SK-N-SH (cell line): ENCODE measurements around the gene EGFLAM. TPM values are rescaled to one million over a fixed set of nuclear protein-coding genes. Genes with fewer than 3 reads are reported as not detected.

Experiments
- CTCF ChIA-PET: fragments of 300-600, 350-600 bp; formaldehyde crosslinking; extraction: SDS; loops from one replicate; lab custom pipeline; 2021; lab: Yijun Ruan, JAX
- POLR2A ChIA-PET: fragments of 350-600 bp; sonication (Branson Sonifier 250); formaldehyde crosslinking; extraction: SDS; loops from one replicate; lab custom pipeline; 2020; ENCODE audit warnings: antibody characterized with exemption, inconsistent platforms; lab: Yijun Ruan, JAX
- DNase-seq: peaks from one replicate; pipeline ENCODE4 v3.0.0; 2012
- H2AFZ ChIP-seq: fragments of 200-600 bp; sonication (generic); 2 replicates; pipeline ENCODE4 v1.8.1; 2016; ENCODE audit warnings: antibody characterized with exemption, mild to moderate bottlenecking, low read depth
- H3F3A ChIP-seq: fragments of 200-600 bp; sonication (generic); replicated peaks from 2 replicates; pipeline ENCODE3; 2016; ENCODE audit warnings: antibody characterized with exemption, mild to moderate bottlenecking; ENCODE audit not compliant: insufficient read depth
- H3K27ac ChIP-seq, 2 experiments: fragments of 200-500 bp in 1 of 2; fragments of 200-600 bp in 1 of 2; sonication (Bioruptor generic) in 1 of 2; sonication (generic), shearing (Covaris generic) in 1 of 2; 2 replicates each; pipeline versions ENCODE4 v1.5.1 to v1.6.1; 2014 to 2016; ENCODE audit warnings: low read depth in 2 of 2, inconsistent platforms in 1 of 2, low read length in 1 of 2, mild to moderate bottlenecking in 1 of 2, mixed read lengths in 1 of 2
- H3K27me3 ChIP-seq: fragments of 200-600 bp; sonication (generic), shearing (Covaris generic); 2 replicates; pipeline ENCODE4 v1.6.1; 2016; ENCODE audit warnings: mixed run types; ENCODE audit not compliant: insufficient read depth
- H3K36me3 ChIP-seq, 2 experiments: fragments of 200-500 bp in 1 of 2; fragments of 200-600 bp in 1 of 2; sonication (Bioruptor generic) in 1 of 2; sonication (generic) in 1 of 2; replicated peaks in 1 of 2; 2 replicates each; pipeline versions ENCODE3 to v1.5.1; 2014 to 2016; ENCODE audit warnings: low read length in 1 of 2, mild to moderate bottlenecking in 1 of 2; ENCODE audit not compliant: insufficient read depth in 2 of 2, control insufficient read depth in 1 of 2
- H3K4me1 ChIP-seq, 2 experiments: fragments of 200-500 bp in 1 of 2; fragments of 200-600 bp in 1 of 2; sonication (Bioruptor generic) in 1 of 2; sonication (generic), shearing (Covaris generic) in 1 of 2; 2 replicates each; pipeline versions ENCODE4 v1.5.1 to v1.6.1; 2014 to 2016; ENCODE audit warnings: low read depth in 1 of 2, low read length in 1 of 2, mixed run types in 1 of 2; ENCODE audit not compliant: insufficient read depth in 2 of 2, control insufficient read depth in 1 of 2
- H3K4me2 ChIP-seq: fragments of 200-600 bp; sonication (generic), shearing (Covaris generic); 2 replicates; pipeline ENCODE4 v1.6.1; 2017; ENCODE audit warnings: mixed run types
- H3K4me3 ChIP-seq, 2 experiments: fragments of 200-500 bp in 1 of 2; fragments of 200-600 bp in 1 of 2; sonication (Bioruptor generic) in 1 of 2; sonication (generic), shearing (Covaris generic) in 1 of 2; 2 replicates each; pipeline versions ENCODE4 v1.5.1 to v1.8.1; 2014 to 2016; ENCODE audit warnings: low read depth in 2 of 2, inconsistent platforms in 1 of 2, low read length in 1 of 2, mild to moderate bottlenecking in 1 of 2, mixed read lengths in 1 of 2, moderate library complexity in 1 of 2
- H3K79me2 ChIP-seq: fragments of 200-600 bp; sonication (generic); 2 replicates; pipeline ENCODE4 v1.8.1; 2017; ENCODE audit warnings: mild to moderate bottlenecking; ENCODE audit not compliant: insufficient read depth
- H3K9ac ChIP-seq: fragments of 200-600 bp; sonication (generic); 2 replicates; pipeline ENCODE4 v1.6.1; 2017; ENCODE audit warnings: mixed run types
- H3K9me2 ChIP-seq: fragments of 200-600 bp; sonication (generic); 2 replicates; pipeline ENCODE4 v1.6.1; 2017; ENCODE audit warnings: mixed run types
- H3K9me3 ChIP-seq: fragments of 200-600 bp; sonication (generic); 2 replicates; pipeline ENCODE4 v1.6.1; 2017; ENCODE audit warnings: mixed run types, mild to moderate bottlenecking, moderate library complexity
- H4K20me1 ChIP-seq: fragments of 200-600 bp; sonication (generic); 2 replicates; pipeline ENCODE4 v1.6.1; 2017; ENCODE audit warnings: mild to moderate bottlenecking, mixed run types; ENCODE audit not compliant: insufficient read depth
- ELF1 ChIP-seq: IDR thresholded peaks from 2 replicates; pipeline ENCODE4 v1.4.0; 2012
- JUND ChIP-seq: IDR thresholded peaks from 2 replicates; pipeline ENCODE4 v1.4.0; 2012
- NFIC ChIP-seq: IDR thresholded peaks from 2 replicates; pipeline ENCODE4 v1.4.0; 2012; ENCODE audit warnings: borderline replicate concordance
- NRF1 ChIP-seq: IDR thresholded peaks from 2 replicates; pipeline ENCODE4 v1.6.1; 2012; ENCODE audit warnings: low read depth, mild to moderate bottlenecking, low read length
- RCOR1 ChIP-seq: fragments of 150-350 bp; IDR thresholded peaks from 2 replicates; pipeline ENCODE4 v1.6.1; 2017; ENCODE audit warnings: antibody characterized with exemption, low read length
- REST ChIP-seq: IDR thresholded peaks from 2 replicates; pipeline ENCODE4 v1.6.1; 2012; ENCODE audit warnings: mild to moderate bottlenecking, low read depth, low read length, moderate library complexity
- RXRA ChIP-seq: IDR thresholded peaks from 2 replicates; pipeline ENCODE4 v1.4.0; 2012; ENCODE audit warnings: low read depth, mild to moderate bottlenecking, borderline replicate concordance
- TAF1 ChIP-seq: IDR thresholded peaks from 2 replicates; pipeline ENCODE4 v1.6.1; 2012; ENCODE audit warnings: low read depth, mild to moderate bottlenecking, low read length, moderate library complexity, borderline replicate concordance
- WGBS: methylation state at CpG from one replicate; pipeline ENCODE4 v1.1.6; 2017; ENCODE audit warnings: low lambda C conversion rate; 5-methylcytosine and 5-hydroxymethylcytosine counted together
- polyA plus RNA-seq, 3 experiments: library from polyadenylated mRNA; depleted of rRNA; stranded (reverse); fragments of >200 nt; gene quantifications; 2 replicates each; pipeline ENCODE4 v1.2.3, GENCODE V29; 2012

EGFLAM gene
- polyA plus RNA-seq, 1 of the 3 experiments (the other 2 are of a cell fraction) = 0.05 TPM

DNA sequence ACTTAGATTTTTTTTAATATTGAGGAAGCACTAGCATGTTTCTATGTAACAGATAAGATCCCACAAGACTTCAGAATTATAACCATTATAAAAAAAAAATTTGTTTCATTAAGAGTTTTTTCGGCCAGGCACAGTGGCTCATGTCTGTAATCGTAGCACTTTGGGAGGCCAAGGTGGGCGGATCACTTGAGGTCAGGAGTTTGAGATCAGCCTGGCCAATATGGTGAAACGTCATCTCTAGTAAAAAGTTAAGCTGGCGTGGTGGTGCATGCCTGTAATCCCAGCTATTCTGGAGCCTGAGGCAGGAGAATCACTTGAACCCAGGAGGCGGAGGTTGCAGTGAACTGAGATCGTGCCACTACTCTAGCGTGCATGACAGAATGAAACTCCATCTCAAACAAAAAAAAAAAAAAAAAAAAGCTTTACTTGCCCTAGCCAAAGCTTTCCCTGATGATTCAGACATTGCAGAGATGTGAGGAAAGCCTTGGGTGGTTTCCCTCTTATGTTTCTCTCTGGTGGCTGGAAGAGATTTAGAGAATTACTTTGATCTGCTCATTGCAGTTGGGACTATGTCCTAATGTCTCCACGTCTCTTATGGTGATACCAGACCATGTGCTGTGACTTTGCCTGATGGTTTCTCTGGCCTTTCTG lies 65.4 kb downstream of the EGFLAM start:
- no peak overlapping the region for H2AFZ ChIP-seq
- POLR2A ChIA-PET = no interaction called here
- no peak overlapping the region for H3K4me2 ChIP-seq
- no peak overlapping the region for H3K27ac ChIP-seq
- DNase-seq = no peak
- no peaks in the 10 kb centered on the region for H3K79me2 ChIP-seq
- H3F3A ChIP-seq = no peaks in the 10 kb centered on the region
- no peaks in the 10 kb centered on the region for H3K9me2 ChIP-seq
- no peaks in the 10 kb centered on the region for H3K9me3 ChIP-seq
- no peaks in the 10 kb centered on the region for H3K27me3 ChIP-seq
- 41% methylated on average over 9 of the region's 9 CpGs for WGBS
- no peak overlapping the region for H3K4me3 ChIP-seq
- H4K20me1 ChIP-seq = no peaks in the 10 kb centered on the region
- no peak overlapping the region for H3K9ac ChIP-seq
- H3K36me3 ChIP-seq = no peaks in the 10 kb centered on the region
- TF ChIP-seq RXRA = no peak
- no peak for TF ChIP-seq RCOR1
- no peak for TF ChIP-seq ELF1
- TF ChIP-seq TAF1 = no peak
- no peak for TF ChIP-seq NRF1
- no peaks in the 10 kb centered on the region for H3K4me1 ChIP-seq
- CTCF ChIA-PET = interaction anchor here (1.2 to 1.4 kb wide), 2 partner anchors 58 to 59 kb away, joined by 4 to 6 read pairs; no protein-coding TSS in a partner anchor

DNA sequence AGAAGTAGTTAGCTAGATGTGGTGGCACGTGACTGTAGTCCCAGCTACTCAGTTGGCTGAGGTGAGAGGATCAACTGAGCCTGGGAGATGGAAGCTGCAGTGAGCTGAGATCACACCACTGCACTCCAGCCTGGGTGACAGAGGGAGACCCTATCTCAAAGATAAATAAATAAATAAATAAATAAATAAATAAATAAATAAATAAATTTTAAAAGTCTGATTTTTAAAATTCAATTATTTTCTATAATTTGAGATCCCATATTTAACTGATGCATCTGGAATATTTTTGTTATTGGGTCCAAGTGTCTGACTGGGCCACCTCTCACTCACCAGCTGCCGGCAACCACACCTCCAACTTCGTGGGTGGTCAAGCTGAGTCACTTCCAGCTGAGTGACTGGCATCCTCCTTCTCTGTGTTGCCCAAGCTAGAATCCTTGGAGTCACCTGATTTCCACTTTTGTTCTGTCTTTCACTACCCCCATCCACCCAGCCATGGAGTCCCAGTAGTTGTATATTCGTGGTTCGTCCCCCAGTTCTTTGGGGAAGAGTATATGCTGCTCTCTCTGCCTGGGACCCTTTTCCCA lies 70.9 kb downstream of the EGFLAM start:
- POLR2A ChIA-PET = no interaction called here
- Histone ChIP-seq H2AFZ (no peak overlapping the region), H3K9ac (no peak overlapping the region), H3K27ac (no peak overlapping the region), H3F3A (no peaks in the 10 kb centered on the region)
- TF ChIP-seq JUND = no peak
- no peak for TF ChIP-seq NFIC
- TF ChIP-seq REST = no peak
- TF ChIP-seq, all 33 proteins: peak for 0
- DNase-seq = no peak
- Histone ChIP-seq H3K4me2 (no peak overlapping the region), H3K36me3 (no peaks in the 10 kb centered on the region), H3K27me3 (no peaks in the 10 kb centered on the region), H4K20me1 (no peaks in the 10 kb centered on the region), H3K9me2 (no peaks in the 10 kb centered on the region), H3K4me3 (no peak overlapping the region), H3K79me2 (no peaks in the 10 kb centered on the region), H3K9me3 (no peaks in the 10 kb centered on the region), H3K4me1 (no peaks in the 10 kb centered on the region)
- 48% methylated on average over 5 of the region's 5 CpGs for WGBS
- CTCF ChIA-PET = interaction anchor here (1.2 to 1.5 kb wide), 2 partner anchors 64 to 163 kb away, joined by 3 to 4 read pairs; no protein-coding TSS in a partner anchor
